Measurements from ENCODE around the gene SLC25A44.
A peak's percentile ranks its signal among the peaks of the same experiment; 100 is the strongest.
"Not testable (repeated sequence)": the region's sequence is repeated elsewhere in the genome, so short reads cannot be mapped to it uniquely, and the experiment has no call there.

The SLC25A44 gene

DNA sequence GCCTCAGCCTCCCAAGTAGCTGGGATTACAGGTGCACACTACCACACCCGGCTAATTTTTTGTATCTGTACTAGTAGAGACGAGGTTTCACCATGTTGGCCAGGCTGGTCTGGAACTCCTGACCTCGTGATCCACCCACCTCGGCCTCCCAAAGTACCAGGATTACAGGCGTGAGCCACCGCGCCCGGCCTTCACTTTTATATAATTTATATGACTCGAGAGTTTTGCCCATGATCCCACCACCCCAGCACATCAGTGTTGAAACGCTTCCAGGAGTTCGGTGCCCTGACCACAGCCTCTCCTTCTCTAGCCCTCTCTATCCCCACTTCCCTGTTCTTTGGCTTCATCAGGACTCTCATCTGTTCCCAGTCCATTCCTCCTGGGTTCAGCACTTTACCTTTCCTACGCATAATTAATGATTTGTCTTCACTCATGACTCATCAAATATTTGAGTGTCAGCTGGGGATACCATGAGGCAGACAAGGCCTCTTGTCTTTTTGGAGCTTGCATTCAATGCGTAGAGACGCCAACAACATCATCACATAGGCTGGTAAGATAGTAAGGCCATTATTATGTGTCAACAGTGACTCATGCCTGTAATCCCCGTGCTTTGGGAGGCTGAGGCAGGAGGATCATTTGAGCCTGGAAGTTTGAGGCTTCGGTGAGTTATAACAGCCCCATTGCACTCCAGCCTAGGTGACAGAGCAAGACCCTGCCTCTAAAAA, 20.3 kb downstream of the SLC25A44 start:
- ATAC-seq: peak; percentile 14
- TF ChIP-seq ZNF8 (CRISPR knock-in tag; IDR thresholded peaks at IDR 0.05) (no peak), TOX (CRISPR knock-in tag; IDR thresholded peaks at IDR 0.05; ENCODE audit: borderline replicate concordance) (peak; percentile 79; the same call in 1 of the 2 replicates)

DNA sequence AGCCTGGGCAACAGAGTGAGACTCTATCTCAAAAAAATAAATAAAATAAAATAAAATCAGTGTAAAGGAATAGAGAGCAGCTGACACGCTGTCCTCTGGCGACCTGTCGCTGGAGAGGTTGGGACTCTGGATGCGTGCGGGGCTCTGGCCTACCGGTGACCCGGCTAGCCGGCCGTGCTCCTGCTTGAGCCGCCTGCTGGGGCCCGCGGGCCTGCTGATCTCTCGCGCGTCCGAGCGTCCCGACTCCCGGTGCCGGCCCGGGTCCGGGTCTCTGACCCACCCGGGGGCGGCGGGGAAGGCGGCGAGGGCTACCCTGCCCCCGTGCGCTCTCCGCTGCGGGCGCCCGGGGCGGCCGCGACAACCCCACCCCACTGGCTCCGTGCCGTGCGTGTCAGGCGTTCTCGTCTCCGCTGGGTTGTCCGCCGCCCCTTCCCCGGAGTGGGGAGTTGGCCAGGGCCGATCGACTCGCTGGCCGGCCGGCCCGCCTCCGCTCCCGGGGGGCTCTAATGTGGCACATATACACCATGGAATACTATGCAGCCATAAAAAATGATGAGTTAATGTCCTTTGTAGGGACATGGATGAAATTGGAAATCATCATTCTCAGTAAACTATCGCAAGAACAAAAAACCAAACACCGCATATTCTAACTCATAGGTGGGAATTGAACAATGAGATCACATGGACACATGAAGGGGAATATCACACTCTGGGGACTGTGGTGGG, 22.6 kb downstream of the SLC25A44 start:
- not testable (repeated sequence) for ATAC-seq

DNA sequence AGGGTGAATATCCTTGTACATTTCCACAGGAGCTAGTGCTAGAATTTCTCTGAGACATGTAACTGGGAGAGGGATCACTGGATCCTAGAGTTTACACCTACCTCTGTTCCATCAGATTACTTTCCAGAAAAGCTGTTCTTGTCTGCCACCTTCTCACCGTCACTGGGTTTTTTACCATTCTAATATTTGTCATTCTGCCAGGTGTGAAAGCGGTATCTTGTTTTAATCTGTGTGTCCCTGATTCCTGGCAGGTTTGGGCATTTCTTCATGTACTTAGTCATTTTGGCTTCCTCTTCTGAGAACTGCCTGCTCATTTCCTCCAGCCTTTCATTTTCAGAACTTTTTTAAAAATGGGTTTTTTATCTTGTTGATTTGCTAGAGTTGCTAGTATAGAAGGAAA, 24.0 kb downstream of the SLC25A44 start:
- no peak for ATAC-seq
- no peak for TF ChIP-seq ZC3H10 (CRISPR knock-in tag; IDR thresholded peaks at IDR 0.05)
- TF ChIP-seq ZNF8 (CRISPR knock-in tag; IDR thresholded peaks at IDR 0.05): no peak
- TF ChIP-seq, protein P1, sequence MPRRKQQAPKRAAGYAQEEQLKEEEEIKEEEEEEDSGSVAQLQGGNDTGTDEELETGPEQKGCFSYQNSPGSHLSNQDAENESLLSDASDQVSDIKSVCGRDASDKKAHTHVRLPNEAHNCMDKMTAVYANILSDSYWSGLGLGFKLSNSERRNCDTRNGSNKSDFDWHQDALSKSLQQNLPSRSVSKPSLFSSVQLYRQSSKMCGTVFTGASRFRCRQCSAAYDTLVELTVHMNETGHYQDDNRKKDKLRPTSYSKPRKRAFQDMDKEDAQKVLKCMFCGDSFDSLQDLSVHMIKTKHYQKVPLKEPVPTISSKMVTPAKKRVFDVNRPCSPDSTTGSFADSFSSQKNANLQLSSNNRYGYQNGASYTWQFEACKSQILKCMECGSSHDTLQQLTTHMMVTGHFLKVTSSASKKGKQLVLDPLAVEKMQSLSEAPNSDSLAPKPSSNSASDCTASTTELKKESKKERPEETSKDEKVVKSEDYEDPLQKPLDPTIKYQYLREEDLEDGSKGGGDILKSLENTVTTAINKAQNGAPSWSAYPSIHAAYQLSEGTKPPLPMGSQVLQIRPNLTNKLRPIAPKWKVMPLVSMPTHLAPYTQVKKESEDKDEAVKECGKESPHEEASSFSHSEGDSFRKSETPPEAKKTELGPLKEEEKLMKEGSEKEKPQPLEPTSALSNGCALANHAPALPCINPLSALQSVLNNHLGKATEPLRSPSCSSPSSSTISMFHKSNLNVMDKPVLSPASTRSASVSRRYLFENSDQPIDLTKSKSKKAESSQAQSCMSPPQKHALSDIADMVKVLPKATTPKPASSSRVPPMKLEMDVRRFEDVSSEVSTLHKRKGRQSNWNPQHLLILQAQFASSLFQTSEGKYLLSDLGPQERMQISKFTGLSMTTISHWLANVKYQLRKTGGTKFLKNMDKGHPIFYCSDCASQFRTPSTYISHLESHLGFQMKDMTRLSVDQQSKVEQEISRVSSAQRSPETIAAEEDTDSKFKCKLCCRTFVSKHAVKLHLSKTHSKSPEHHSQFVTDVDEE (CRISPR knock-in tag; IDR thresholded peaks at IDR 0.05): no peak
- TF ChIP-seq OSR1 (CRISPR knock-in tag; IDR thresholded peaks at IDR 0.05): no peak
- no peak for TF ChIP-seq ZNF565 (CRISPR knock-in tag; conservative IDR thresholded peaks at IDR 0.05; ENCODE audit: low read depth)
- TF ChIP-seq CSDC2 (CRISPR knock-in tag; IDR thresholded peaks at IDR 0.05): no peak
- TF ChIP-seq SNAI2 (CRISPR knock-in tag; IDR thresholded peaks at IDR 0.05): no peak
- no peak for TF ChIP-seq TOX (CRISPR knock-in tag; IDR thresholded peaks at IDR 0.05; ENCODE audit: borderline replicate concordance)
- TF ChIP-seq, protein P2, sequence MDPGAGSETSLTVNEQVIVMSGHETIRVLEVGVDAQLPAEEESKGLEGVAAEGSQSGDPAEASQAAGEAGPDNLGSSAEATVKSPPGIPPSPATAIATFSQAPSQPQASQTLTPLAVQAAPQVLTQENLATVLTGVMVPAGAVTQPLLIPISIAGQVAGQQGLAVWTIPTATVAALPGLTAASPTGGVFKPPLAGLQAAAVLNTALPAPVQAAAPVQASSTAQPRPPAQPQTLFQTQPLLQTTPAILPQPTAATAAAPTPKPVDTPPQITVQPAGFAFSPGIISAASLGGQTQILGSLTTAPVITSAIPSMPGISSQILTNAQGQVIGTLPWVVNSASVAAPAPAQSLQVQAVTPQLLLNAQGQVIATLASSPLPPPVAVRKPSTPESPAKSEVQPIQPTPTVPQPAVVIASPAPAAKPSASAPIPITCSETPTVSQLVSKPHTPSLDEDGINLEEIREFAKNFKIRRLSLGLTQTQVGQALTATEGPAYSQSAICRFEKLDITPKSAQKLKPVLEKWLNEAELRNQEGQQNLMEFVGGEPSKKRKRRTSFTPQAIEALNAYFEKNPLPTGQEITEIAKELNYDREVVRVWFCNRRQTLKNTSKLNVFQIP (CRISPR knock-in tag; IDR thresholded peaks at IDR 0.05; ENCODE audit: borderline replicate concordance, low read depth): no peak
- no peak for TF ChIP-seq ZNF70 (CRISPR knock-in tag; IDR thresholded peaks at IDR 0.05)
- no peak for TF ChIP-seq PPARA (CRISPR knock-in tag; IDR thresholded peaks at IDR 0.05; ENCODE audit: borderline replicate concordance)
- no peak for TF ChIP-seq ISL1 (CRISPR knock-in tag; IDR thresholded peaks at IDR 0.05)
- TF ChIP-seq, protein P3, sequence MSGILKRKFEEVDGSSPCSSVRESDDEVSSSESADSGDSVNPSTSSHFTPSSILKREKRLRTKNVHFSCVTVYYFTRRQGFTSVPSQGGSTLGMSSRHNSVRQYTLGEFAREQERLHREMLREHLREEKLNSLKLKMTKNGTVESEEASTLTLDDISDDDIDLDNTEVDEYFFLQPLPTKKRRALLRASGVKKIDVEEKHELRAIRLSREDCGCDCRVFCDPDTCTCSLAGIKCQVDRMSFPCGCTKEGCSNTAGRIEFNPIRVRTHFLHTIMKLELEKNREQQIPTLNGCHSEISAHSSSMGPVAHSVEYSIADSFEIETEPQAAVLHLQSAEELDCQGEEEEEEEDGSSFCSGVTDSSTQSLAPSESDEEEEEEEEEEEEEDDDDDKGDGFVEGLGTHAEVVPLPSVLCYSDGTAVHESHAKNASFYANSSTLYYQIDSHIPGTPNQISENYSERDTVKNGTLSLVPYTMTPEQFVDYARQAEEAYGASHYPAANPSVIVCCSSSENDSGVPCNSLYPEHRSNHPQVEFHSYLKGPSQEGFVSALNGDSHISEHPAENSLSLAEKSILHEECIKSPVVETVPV (CRISPR knock-in tag; IDR thresholded peaks at IDR 0.05): no peak
- TF ChIP-seq RARB (CRISPR knock-in tag; IDR thresholded peaks at IDR 0.05): no peak

DNA sequence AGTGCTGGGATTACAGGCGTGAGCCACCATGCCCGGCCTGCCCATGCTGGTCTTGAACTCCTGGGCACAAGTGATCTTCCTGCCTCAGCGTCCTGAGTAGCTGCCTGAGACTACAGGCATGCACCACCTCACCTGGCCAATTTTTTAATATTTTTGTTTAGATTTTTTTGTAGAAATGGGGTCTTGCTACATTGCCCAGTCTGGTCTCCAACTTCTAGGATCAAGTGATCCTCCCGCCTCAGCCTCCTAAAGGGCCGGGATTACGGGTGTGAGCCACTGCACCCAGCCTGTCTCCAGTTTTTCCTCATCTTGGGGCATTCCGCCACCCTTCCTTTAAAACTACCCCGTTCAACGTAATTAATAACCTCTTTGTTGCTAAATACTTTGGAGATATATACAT, 26.3 kb downstream of the SLC25A44 start:
- TF ChIP-seq GLIS3 (CRISPR knock-in tag; IDR thresholded peaks at IDR 0.05) (no peak), CSDC2 (CRISPR knock-in tag; IDR thresholded peaks at IDR 0.05) (no peak), BACH2 (CRISPR knock-in tag; IDR thresholded peaks at IDR 0.05; ENCODE audit: borderline replicate concordance) (no peak), ZFP3 (CRISPR knock-in tag; IDR thresholded peaks at IDR 0.05) (no peak), ISL1 (CRISPR knock-in tag; IDR thresholded peaks at IDR 0.05) (no peak), ESRRG (CRISPR knock-in tag; IDR thresholded peaks at IDR 0.05) (no peak), OSR1 (CRISPR knock-in tag; IDR thresholded peaks at IDR 0.05) (no peak)
- TF ChIP-seq, protein P4, sequence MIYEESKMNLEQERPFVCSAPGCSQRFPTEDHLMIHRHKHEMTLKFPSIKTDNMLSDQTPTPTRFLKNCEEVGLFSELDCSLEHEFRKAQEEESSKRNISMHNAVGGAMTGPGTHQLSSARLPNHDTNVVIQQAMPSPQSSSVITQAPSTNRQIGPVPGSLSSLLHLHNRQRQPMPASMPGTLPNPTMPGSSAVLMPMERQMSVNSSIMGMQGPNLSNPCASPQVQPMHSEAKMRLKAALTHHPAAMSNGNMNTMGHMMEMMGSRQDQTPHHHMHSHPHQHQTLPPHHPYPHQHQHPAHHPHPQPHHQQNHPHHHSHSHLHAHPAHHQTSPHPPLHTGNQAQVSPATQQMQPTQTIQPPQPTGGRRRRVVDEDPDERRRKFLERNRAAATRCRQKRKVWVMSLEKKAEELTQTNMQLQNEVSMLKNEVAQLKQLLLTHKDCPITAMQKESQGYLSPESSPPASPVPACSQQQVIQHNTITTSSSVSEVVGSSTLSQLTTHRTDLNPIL (CRISPR knock-in tag; IDR thresholded peaks at IDR 0.05; ENCODE audit: low read depth): no peak
- ATAC-seq: no peak
